B cell (primary cell): ENCODE measurements around the gene A1BG. TPM values are rescaled to one million over a fixed set of nuclear protein-coding genes. Genes with fewer than 3 reads are reported as not detected.
"Not testable (repeated sequence)": the region's sequence is repeated elsewhere in the genome, so short reads cannot be mapped to it uniquely, and the experiment has no call there.

ENCODE experiments used
- ATAC-seq: fragments of 200-7000 bp; cut with Tn5 transposase; one replicate; pipeline ENCODE4 v1.10.0; 2021; ENCODE audit warnings: low read depth, mild to moderate bottlenecking, moderate number of reproducible peaks, moderate library complexity
- CTCF ChIA-PET: fragments of 350-600 bp; sonication (Branson Sonifier 250); formaldehyde crosslinking; loops from one replicate; lab custom pipeline; 2021; ENCODE audit warnings: antibody characterized with exemption, inconsistent platforms; lab: Charles Lee
- POLR2A ChIA-PET: fragments of 350-600 bp; sonication (Branson Sonifier 250); formaldehyde crosslinking; loops from one replicate; lab custom pipeline; 2021; ENCODE audit warnings: antibody characterized with exemption; lab: Charles Lee
- DNase-seq: peaks from one replicate; pipeline ENCODE4 v3.0.0; 2013
- H2AFZ ChIP-seq: 2 replicates; pipeline ENCODE4 v1.6.1; 2012; ENCODE audit warnings: mild to moderate bottlenecking, low read depth, low read length; ENCODE audit not compliant: insufficient read depth, poor library complexity, severe bottlenecking
- H3K27ac ChIP-seq, 2 donors: 1 replicate in 1 of 2; 2 replicates in 1 of 2; pipeline ENCODE4 v1.5.1; 2012 to 2013; ENCODE audit warnings: low read length in 2 of 2, mild to moderate bottlenecking in 2 of 2, moderate library complexity in 1 of 2
- H3K27me3 ChIP-seq, 4 experiments: fragments of 200-600 bp in 1 of 4; sonication (generic) in 1 of 4; replicated peaks in 1 of 4; 1 replicate in 2 of 4; 2 replicates in 2 of 4; pipeline versions ENCODE4 v1.6.1 to v1.7.0; 2013 to 2016; ENCODE audit warnings: low read length in 3 of 4, mild to moderate bottlenecking in 2 of 4, mixed read lengths in 1 of 4, moderate library complexity in 1 of 4; ENCODE audit not compliant: insufficient read depth in 4 of 4, control insufficient read depth in 3 of 4; ENCODE audit errors: control extremely low read depth in 1 of 4
- H3K36me3 ChIP-seq, 2 experiments: replicated peaks in 1 of 2; 1 replicate in 1 of 2; 2 replicates in 1 of 2; pipeline versions ENCODE4 v1.6.1 to v1.7.1; 2013; ENCODE audit warnings: low read length in 1 of 2; ENCODE audit not compliant: insufficient read depth in 2 of 2, control insufficient read depth in 1 of 2; ENCODE audit errors: control extremely low read depth in 1 of 2, extremely low read depth in 1 of 2
- H3K4me1 ChIP-seq, 2 donors: fragments of 200-600 bp in 1 of 2; sonication (generic) in 1 of 2; 1 replicate in 1 of 2; 2 replicates in 1 of 2; pipeline versions ENCODE4 v1.5.1 to v1.6.1; 2013 to 2017; ENCODE audit warnings: low read length in 2 of 2; ENCODE audit not compliant: control insufficient read depth in 2 of 2, insufficient read depth in 2 of 2
- H3K4me2 ChIP-seq: replicated peaks from 2 replicates; pipeline ENCODE3; 2012; ENCODE audit warnings: mild to moderate bottlenecking, low read depth, low read length; ENCODE audit not compliant: poor library complexity, severe bottlenecking
- H3K4me3 ChIP-seq, 5 experiments: fragments of 200-600 bp in 1 of 5; sonication (generic) in 1 of 5; 1 replicate in 3 of 5; 2 replicates in 2 of 5; pipeline versions ENCODE4 v1.5.1 to v1.7.0; 2011 to 2016; ENCODE audit warnings: low read length in 4 of 5, mild to moderate bottlenecking in 4 of 5, low read depth in 2 of 5, control low read depth in 1 of 5, moderate library complexity in 1 of 5; ENCODE audit not compliant: insufficient read depth in 1 of 5; ENCODE audit errors: control extremely low read depth in 1 of 5, extremely low read depth in 1 of 5
- H3K79me2 ChIP-seq: fragments of 200-600 bp; sonication (generic); one replicate; pipeline ENCODE4 v1.6.0; 2016; ENCODE audit warnings: low read length; ENCODE audit not compliant: control insufficient read depth, insufficient read depth
- H3K9ac ChIP-seq: fragments of 200-600 bp; sonication (generic); 2 replicates; pipeline ENCODE4 v1.6.1; 2017; ENCODE audit warnings: mild to moderate bottlenecking, low read length, moderate library complexity
- H3K9me3 ChIP-seq, 3 donors: one replicate each; pipeline versions ENCODE4 v1.6.1 to v1.7.1; 2013; ENCODE audit warnings: low read length in 2 of 3; ENCODE audit not compliant: control insufficient read depth in 2 of 3, insufficient read depth in 1 of 3; ENCODE audit errors: control extremely low read depth in 1 of 3
- H4K20me1 ChIP-seq: 2 replicates; pipeline ENCODE4 v1.6.0; 2012; ENCODE audit warnings: mild to moderate bottlenecking, low read length; ENCODE audit not compliant: insufficient read depth, control insufficient read depth, poor library complexity, severe bottlenecking
- H3K27ac Mint-ChIP-seq: one replicate; pipeline ENCODE4 v1.8.0; 2021; ENCODE audit warnings: mixed read lengths
- H3K27me3 Mint-ChIP-seq: one replicate; pipeline ENCODE4 v1.8.0; 2021; ENCODE audit warnings: mixed read lengths
- H3K4me1 Mint-ChIP-seq: one replicate; pipeline ENCODE4 v1.8.0; 2021; ENCODE audit warnings: mixed read lengths
- H3K4me3 Mint-ChIP-seq: one replicate; pipeline ENCODE4 v1.8.0; 2021; ENCODE audit warnings: mixed read lengths
- H3K9me3 Mint-ChIP-seq: one replicate; pipeline ENCODE4 v1.8.0; 2022; ENCODE audit warnings: mixed read lengths; ENCODE audit not compliant: insufficient read depth
- EZH2 ChIP-seq: IDR thresholded peaks from 2 replicates; pipeline ENCODE4 v1.6.1; 2012; ENCODE audit warnings: borderline replicate concordance, low read depth, mild to moderate bottlenecking, moderate library complexity, low read length; ENCODE audit not compliant: insufficient read depth, poor library complexity, severe bottlenecking
- WGBS: methylation state at CpG from one replicate; pipeline ENCODE4 v1.1.5; 2013; ENCODE audit warnings: missing lambda C conversion rate; ENCODE audit not compliant: insufficient coverage; 5-methylcytosine and 5-hydroxymethylcytosine counted together
- intact Hi-C: fragments of 100-400 bp; cut with micrococcal nuclease; formaldehyde crosslinking; loops from one replicate; pipeline ENCODE4 v1.10.0; 2022
- polyA plus RNA-seq: library from polyadenylated mRNA; depleted of rRNA; stranded (reverse); fragments of >200 nt; gene quantifications from 2 replicates; pipeline ENCODE4 v1.2.3, GENCODE V29; 2012
- total RNA-seq, 2 donors: library from RNA; stranded (reverse); fragments of 120-200 nt in 1 of 2; gene quantifications; 1 replicate in 1 of 2; 2 replicates in 1 of 2; pipeline versions ENCODE4 v1.2.3 to v1.2.4, GENCODE V29; 2013 to 2022
- TF ChIP-seq, protein P1 (sequence below): fragments of 200-600 bp; IDR thresholded peaks from one replicate; pipeline ENCODE4 v1.8.0; 2022; ENCODE audit warnings: antibody characterized with exemption, mild to moderate bottlenecking

Gene A1BG
- total and polyA plus RNA-seq, 2 donors (not counting 1 experiment from before 2014, with no cell fraction given) = 18.4 to 52.6 TPM

DNA sequence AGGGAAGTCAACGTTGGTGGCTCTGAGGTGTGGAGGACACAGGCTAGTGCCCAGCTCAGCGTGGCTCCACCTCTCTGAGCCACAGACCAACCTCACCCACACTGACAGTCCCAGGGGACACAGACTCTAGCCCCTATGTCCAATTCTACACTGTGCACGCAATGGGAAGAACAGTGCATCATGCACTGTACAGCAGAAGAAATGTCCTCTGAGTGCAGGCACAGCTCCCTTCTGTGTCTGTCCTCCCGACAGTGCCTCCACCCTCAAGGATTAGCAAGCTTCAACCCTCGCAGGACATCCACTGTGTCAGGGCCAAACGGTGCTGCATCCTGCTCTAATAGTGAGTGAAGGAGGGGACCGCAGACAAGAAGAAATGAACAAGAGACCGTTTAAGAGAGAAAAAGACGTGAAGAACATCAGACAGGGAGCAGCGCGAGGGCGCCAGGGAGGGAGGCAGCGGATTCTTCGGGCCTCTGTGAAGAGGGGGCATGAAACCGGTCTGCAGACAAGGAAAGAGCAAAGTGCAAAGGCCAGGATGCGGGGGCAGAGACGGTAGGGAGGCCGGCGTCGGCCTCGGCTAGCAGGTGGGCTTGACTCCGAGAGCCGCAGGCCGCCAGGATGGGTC lies 26.9 kb upstream of the A1BG start:
- Histone ChIP-seq H3K79me2 (peaks cover 30% of the 10 kb centered on the region), H3K27ac (peak overlapping the region; percentile 89), H4K20me1 (no peaks in the 10 kb centered on the region), H3K4me1 (peaks cover 20 to 28% of the 10 kb centered on the region in 2 donors), H2AFZ (peak overlapping the region; percentile 90), H3K4me2 (peak overlapping the region; percentile 83), H3K9me3 (no peaks in the 10 kb centered on the region), H3K27me3 (no peaks in the 10 kb centered on the region), H3K4me3 (peak overlapping the region in 4 of 5 experiments; percentile 49 to 78 (median 72)), H3K9ac (peak overlapping the region; percentile 76), H3K36me3 (peaks cover 0 to 2% of the 10 kb centered on the region in 2 experiments)
- 3% methylated on average over 22 of the region's 24 CpGs for WGBS
- H3K27ac Mint-ChIP-seq = peak overlapping the region; percentile 95
- H3K4me1 Mint-ChIP-seq = peaks cover 26% of the 10 kb centered on the region
- intact Hi-C loops = loop anchor here (1.0 to 2.0 kb wide), 2 partner anchors 71 to 139 kb away; partner anchors contain the start of genes ZBTB45 and ZNF324B
- H3K27me3 Mint-ChIP-seq = no peaks in the 10 kb centered on the region
- H3K4me3 Mint-ChIP-seq = peak overlapping the region; percentile 92
- DNase-seq = no peak
- H3K9me3 Mint-ChIP-seq = no peaks in the 10 kb centered on the region
- ATAC-seq = no peak
- CTCF ChIA-PET = interaction anchor here (0.9 kb wide), 1 partner anchor 17 kb away, joined by 4 read pairs; no protein-coding TSS in a partner anchor
- POLR2A ChIA-PET = interaction anchor here (0.6 to 4.0 kb wide), 4 partner anchors 17 to 630 kb away, joined by 3 to 35 read pairs (median 4); partner anchors contain the start of gene ZNF497
- TF ChIP-seq EZH2 = no peak

GRCh38 chr19:58379246-58379645 lies 26.0 kb upstream of the A1BG start:
- H3K9ac ChIP-seq = no peak overlapping the region
- H4K20me1 ChIP-seq = no peaks in the 10 kb centered on the region
- DNase-seq (no peak), ATAC-seq (no peak)
- POLR2A ChIA-PET = interaction anchor here (0.6 to 4.0 kb wide), 2 partner anchors 16 to 529 kb away, joined by 3 to 35 read pairs; partner anchors contain the start of gene ZNF497
- Mint-ChIP-seq H3K27me3 (no peaks in the 10 kb centered on the region), H3K4me3 (peak overlapping the region; percentile 92), H3K27ac (peak overlapping the region; percentile 95), H3K9me3 (no peaks in the 10 kb centered on the region), H3K4me1 (peaks cover 26% of the 10 kb centered on the region)
- peaks cover 0 to 2% of the 10 kb centered on the region in 2 experiments for H3K36me3 ChIP-seq
- H2AFZ ChIP-seq = no peak overlapping the region
- H3K27ac ChIP-seq = no peak overlapping the region
- intact Hi-C loops = no loop called here
- H3K27me3 ChIP-seq = no peaks in the 10 kb centered on the region
- peak overlapping the region; percentile 83 for H3K4me2 ChIP-seq
- peaks cover 20 to 28% of the 10 kb centered on the region in 2 donors for H3K4me1 ChIP-seq
- TF ChIP-seq, protein P1, sequence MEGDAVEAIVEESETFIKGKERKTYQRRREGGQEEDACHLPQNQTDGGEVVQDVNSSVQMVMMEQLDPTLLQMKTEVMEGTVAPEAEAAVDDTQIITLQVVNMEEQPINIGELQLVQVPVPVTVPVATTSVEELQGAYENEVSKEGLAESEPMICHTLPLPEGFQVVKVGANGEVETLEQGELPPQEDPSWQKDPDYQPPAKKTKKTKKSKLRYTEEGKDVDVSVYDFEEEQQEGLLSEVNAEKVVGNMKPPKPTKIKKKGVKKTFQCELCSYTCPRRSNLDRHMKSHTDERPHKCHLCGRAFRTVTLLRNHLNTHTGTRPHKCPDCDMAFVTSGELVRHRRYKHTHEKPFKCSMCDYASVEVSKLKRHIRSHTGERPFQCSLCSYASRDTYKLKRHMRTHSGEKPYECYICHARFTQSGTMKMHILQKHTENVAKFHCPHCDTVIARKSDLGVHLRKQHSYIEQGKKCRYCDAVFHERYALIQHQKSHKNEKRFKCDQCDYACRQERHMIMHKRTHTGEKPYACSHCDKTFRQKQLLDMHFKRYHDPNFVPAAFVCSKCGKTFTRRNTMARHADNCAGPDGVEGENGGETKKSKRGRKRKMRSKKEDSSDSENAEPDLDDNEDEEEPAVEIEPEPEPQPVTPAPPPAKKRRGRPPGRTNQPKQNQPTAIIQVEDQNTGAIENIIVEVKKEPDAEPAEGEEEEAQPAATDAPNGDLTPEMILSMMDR = no peak
- TF ChIP-seq EZH2 = no peak
- H3K79me2 ChIP-seq = peaks cover 22% of the 10 kb centered on the region
- no peak overlapping the region for H3K4me3 ChIP-seq
- H3K9me3 ChIP-seq = no peaks in the 10 kb centered on the region
- 90% methylated on average over 6 of the region's 6 CpGs for WGBS
- CTCF ChIA-PET = interaction anchor here (0.9 kb wide), 1 partner anchor 16 kb away, joined by 4 read pairs; no protein-coding TSS in a partner anchor

DNA sequence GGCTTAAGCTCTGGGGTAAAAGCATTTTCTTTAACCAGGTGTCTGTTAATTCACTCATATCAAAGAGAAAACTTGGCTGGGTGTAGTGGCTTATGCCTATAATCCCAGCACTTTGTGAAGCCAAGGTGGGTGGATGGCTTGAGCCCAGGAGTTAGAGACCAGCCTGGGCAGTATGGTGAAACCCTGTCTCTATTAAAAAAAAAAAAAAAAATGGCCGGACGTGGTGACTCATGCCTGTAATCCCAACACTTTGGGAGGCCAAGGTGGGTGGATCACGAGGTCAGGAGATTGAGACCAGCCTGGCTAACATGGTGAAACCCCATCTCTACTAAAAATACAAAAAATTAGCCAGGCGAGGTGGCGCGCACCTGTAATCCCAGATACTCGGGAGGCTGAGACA lies 23.4 kb upstream of the A1BG start:
- CTCF ChIA-PET, H3K9me3 ChIP-seq, H2AFZ ChIP-seq, H3K27ac Mint-ChIP-seq, H3K27me3 ChIP-seq, ATAC-seq, DNase-seq, intact Hi-C loops, H3K27me3 Mint-ChIP-seq, H3K9me3 Mint-ChIP-seq, H3K9ac ChIP-seq, H3K27ac ChIP-seq, POLR2A ChIA-PET, H3K36me3 ChIP-seq, H3K4me3 ChIP-seq, H3K4me2 ChIP-seq, H4K20me1 ChIP-seq, H3K4me3 Mint-ChIP-seq: not testable (repeated sequence)
- Histone ChIP-seq H3K4me1 (peaks cover 15 to 21% of the 10 kb centered on the region in 2 donors), H3K79me2 (peaks cover 25% of the 10 kb centered on the region)
- H3K4me1 Mint-ChIP-seq = peaks cover 20% of the 10 kb centered on the region
- WGBS = 100% methylated on average over 1 of the region's 7 CpGs
